Measurements from ENCODE around the gene MPRIP.

Gene MPRIP

DNA sequence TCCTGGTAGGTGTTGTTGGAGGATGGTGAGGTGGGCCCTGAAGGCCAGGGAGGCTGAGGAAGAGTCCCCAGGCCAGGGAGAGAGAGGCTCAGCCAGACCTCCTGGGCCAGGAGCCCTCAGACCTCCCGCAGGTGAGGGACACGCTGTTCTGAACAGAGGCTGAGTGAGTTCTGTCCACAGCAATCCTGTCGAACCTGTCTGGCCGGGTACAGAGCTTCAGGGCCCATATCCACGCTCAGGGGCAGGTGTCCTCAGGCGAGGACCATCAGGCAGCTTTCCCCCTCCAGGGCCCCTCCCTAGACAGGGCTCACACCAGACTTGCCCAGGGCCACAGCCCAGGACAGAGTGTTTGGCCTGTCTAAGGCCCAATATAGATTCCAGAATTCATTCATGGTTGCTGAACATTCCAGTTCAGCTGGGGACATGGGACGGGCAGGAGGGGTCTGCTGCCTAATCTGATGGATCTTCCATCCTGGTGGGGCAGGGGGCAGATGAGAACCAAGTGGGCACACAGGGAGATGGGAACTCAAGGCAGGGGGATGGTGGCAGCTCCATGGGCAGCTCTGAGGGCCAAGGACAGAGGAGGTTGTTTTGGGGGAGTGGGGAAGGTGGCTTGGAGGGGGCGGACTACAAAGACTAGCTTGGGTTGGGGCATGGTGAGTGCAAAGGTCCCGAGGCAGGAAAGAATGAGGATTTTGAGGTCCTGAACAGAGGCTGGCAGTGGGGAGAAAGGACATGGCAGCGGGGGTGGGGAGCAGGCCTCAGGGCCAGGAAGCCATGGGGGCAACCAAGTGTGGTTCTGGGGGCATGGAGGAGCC lies 23.4 kb upstream of the MPRIP start:
- in situ Hi-C loops (cut with HindIII; ENCODE audit: low sequenced_read_pairs) = no loop called here
- TF ChIP-seq, protein P1, sequence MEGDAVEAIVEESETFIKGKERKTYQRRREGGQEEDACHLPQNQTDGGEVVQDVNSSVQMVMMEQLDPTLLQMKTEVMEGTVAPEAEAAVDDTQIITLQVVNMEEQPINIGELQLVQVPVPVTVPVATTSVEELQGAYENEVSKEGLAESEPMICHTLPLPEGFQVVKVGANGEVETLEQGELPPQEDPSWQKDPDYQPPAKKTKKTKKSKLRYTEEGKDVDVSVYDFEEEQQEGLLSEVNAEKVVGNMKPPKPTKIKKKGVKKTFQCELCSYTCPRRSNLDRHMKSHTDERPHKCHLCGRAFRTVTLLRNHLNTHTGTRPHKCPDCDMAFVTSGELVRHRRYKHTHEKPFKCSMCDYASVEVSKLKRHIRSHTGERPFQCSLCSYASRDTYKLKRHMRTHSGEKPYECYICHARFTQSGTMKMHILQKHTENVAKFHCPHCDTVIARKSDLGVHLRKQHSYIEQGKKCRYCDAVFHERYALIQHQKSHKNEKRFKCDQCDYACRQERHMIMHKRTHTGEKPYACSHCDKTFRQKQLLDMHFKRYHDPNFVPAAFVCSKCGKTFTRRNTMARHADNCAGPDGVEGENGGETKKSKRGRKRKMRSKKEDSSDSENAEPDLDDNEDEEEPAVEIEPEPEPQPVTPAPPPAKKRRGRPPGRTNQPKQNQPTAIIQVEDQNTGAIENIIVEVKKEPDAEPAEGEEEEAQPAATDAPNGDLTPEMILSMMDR (IDR thresholded peaks at IDR 0.05; ENCODE audit: low read depth, low read length, missing control alignments) = no peak
- no peak overlapping the region for H3K4me3 ChIP-seq (ENCODE audit: low read depth, low read length)
- no peak for DNase-seq (ENCODE audit: low read depth)

DNA sequence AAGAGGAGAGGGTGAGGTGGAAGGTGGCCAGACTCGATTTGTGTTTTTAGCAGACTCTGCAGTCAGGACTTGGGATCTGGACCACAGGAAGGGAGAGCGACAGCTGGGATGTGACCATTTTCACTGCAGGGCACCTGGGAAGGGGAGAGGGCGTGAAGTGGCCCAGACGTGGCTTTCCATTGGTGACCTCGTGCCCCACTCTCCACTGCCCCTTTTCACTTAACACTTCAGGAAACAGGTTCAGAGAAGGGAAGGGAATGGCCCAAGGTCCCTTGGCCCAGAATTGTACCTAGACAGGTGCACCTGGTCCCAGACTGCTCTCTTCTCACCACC lies 22.9 kb upstream of the MPRIP start:
- in situ Hi-C loops (cut with HindIII; ENCODE audit: low sequenced_read_pairs) = no loop called here
- no peak overlapping the region for H3K4me3 ChIP-seq (ENCODE audit: low read depth, low read length)
- TF ChIP-seq, protein P1 (IDR thresholded peaks at IDR 0.05; ENCODE audit: low read depth, low read length, missing control alignments) = no peak
- no peak for DNase-seq (ENCODE audit: low read depth)

DNA sequence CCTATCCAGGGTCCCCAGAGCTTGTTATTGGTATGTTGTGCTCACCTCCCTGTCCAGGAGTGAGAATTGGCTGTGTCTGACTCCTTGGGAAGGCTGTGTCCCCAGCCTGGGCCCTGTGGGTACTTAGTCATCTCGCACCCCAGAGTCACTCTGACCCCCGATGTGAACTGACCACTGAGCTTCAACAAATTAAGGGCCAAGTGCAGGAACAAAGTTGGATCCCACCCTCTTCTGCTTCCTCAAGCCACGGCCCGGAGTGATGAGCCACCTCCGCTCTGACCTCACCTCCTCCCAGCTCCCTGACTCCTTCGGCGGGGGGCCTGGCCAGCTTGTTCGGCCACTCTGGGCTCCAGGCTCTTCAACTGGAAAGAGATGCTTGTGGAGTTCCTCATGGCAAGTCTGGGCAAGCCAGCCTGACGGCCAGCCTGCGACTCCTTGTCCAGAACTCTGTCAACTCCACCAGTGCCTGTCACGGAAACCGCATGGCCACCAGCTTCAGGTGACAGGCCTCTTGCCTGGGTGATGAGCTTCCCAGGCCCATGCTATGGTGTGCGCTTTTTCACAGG lies 22.3 kb upstream of the MPRIP start:
- DNase-seq (ENCODE audit: low read depth) = no peak
- in situ Hi-C loops (cut with HindIII; ENCODE audit: low sequenced_read_pairs) = no loop called here
- H3K4me3 ChIP-seq (ENCODE audit: low read depth, low read length) = no peak overlapping the region
- TF ChIP-seq, protein P1 (IDR thresholded peaks at IDR 0.05; ENCODE audit: low read depth, low read length, missing control alignments) = no peak

DNA sequence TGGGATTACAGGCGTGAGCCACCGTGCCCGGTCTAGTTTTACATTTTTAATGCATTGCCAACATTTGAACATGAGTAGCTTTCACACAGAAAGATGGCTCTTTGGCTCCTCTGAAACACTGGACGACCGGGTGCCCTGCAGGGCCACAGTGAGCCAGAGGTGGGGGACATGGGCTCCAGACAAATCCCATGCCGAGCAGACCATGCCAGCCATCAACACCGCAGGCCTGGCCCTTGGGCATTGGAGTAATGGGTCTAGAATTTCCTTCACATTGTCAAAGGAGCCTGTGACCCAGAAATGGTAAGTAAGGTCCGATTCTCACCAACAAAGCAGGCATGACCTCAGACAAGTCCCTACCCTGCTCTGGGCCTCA lies 21.4 kb upstream of the MPRIP start:
- in situ Hi-C loops (cut with HindIII; ENCODE audit: low sequenced_read_pairs) = no loop called here
- no peak for DNase-seq (ENCODE audit: low read depth)
- H3K4me3 ChIP-seq (ENCODE audit: low read depth, low read length) = no peak overlapping the region
- TF ChIP-seq, protein P1 (IDR thresholded peaks at IDR 0.05; ENCODE audit: low read depth, low read length, missing control alignments) = no peak

DNA sequence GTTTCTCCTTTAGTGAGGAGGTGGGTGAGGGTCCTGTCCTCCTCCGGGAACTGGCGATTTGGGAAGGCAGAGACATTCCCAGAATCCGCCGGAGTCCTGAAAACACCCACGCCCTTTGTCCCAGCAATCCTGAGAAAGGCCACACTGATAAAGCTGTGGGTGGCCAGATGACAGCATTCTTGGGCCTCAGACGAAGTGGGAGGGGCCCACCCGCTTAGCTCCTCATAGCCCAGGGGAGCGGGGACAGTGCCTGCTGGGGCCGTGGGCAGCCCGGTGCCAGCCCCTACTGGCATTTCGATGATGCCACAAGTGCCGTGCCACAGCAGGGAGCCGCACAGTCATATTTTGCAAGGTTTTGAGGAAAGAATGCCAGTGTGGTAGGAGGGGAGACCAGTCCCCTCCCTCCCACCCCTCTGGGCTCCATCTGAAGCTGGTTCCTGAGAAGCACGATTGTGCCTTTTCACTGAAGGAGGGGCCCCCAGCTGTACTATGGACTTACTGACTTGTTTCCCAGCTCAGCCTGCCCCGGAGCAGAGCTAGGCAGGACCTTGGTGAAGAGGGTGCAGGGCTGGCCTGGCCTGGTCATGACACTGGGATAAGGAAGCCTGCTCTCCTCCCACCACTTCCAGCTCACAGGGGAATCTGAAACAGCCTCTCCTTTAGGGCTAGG lies 20.9 kb upstream of the MPRIP start:
- H3K4me3 ChIP-seq (ENCODE audit: low read depth, low read length) = no peak overlapping the region
- DNase-seq (ENCODE audit: low read depth) = no peak

DNA sequence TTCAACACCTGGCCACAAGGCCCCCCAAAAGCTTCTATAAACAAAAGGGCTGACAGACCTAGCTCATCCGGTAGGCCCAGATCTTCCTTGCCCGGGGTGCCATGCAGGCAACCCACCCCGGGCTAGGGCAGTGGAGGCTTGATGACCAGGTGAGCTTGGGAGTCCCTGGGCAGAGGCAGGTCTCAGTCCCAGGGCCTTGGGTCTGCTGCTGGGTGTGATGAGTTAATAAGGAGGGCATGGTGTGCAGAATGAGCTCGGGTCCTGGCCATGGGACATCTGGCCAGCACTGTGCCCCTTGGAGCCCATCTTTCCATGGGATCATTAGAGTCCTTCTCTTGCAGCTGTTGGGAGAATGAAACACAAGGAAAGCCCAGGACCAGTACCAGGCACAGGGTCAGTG lies 20.2 kb upstream of the MPRIP start:
- TF ChIP-seq, protein P1 (IDR thresholded peaks at IDR 0.05; ENCODE audit: low read depth, low read length, missing control alignments) = no peak
- no peak overlapping the region for H3K4me3 ChIP-seq (ENCODE audit: low read depth, low read length)
- in situ Hi-C loops (cut with HindIII; ENCODE audit: low sequenced_read_pairs) = no loop called here

More for the DNA sequence above, 20.9 kb upstream of the MPRIP start:
- in situ Hi-C loops (cut with HindIII; ENCODE audit: low sequenced_read_pairs) = no loop called here
- TF ChIP-seq, protein P1 (IDR thresholded peaks at IDR 0.05; ENCODE audit: low read depth, low read length, missing control alignments) = no peak

More for the DNA sequence above, 20.2 kb upstream of the MPRIP start:
- no peak for DNase-seq (ENCODE audit: low read depth)

All from astrocyte of the cerebellum (primary cell).